ENCODE results near the gene CNTLN.

GRCh38 chr9:17135295-17136160 lies 688 bp downstream of the CNTLN start:
- no peak for TF ChIP-seq CTCF (conservative IDR thresholded peaks at IDR 0.05 in 1 of 2, IDR thresholded peaks at IDR 0.05 in 1 of 2; ENCODE audit: low read depth in 1 of 2, low read length in 2 of 2)
- TF ChIP-seq EZH2 (IDR thresholded peaks at IDR 0.05; ENCODE audit: low read length, missing control alignments) = no peak
